K562 (cell line): ENCODE data around the gene ACADM. TPM values are rescaled to one million over a fixed set of nuclear protein-coding genes. Genes with fewer than 3 reads are reported as not detected.

Source experiments
- BCLAF1 ChIP-seq, 2 experiments: fragments of 450-650 bp in 1 of 2; IDR thresholded peaks; 2 replicates each; pipeline ENCODE4 v1.6.1; 2011 to 2017; ENCODE audit warnings: low read depth in 2 of 2, antibody characterized with exemption in 1 of 2, borderline replicate concordance in 1 of 2, low read length in 1 of 2, mild to moderate bottlenecking in 1 of 2, mixed read lengths in 1 of 2; ENCODE audit not compliant: control insufficient read depth in 1 of 2
- ETS2 ChIP-seq: IDR thresholded peaks from 2 replicates; pipeline ENCODE4 v1.6.1; 2016; ENCODE audit warnings: borderline replicate concordance, missing genetic modification characterization, mild to moderate bottlenecking, moderate library complexity, missing compliant biosample characterization; ENCODE audit not compliant: poor library complexity, severe bottlenecking
- ETV5 ChIP-seq: sonication (generic); formaldehyde crosslinking; IDR thresholded peaks from 2 replicates; pipeline ENCODE4 v1.4.0; 2020; ENCODE audit warnings: low read depth, mild to moderate bottlenecking, missing genetic modification reagents
- FOS ChIP-seq: IDR thresholded peaks from 3 replicates; pipeline ENCODE4 v1.6.1; 2011; ENCODE audit not compliant: insufficient read length; ENCODE audit errors: extremely low read depth
- GABPB1 ChIP-seq: sonication (generic); formaldehyde crosslinking; IDR thresholded peaks from 2 replicates; pipeline ENCODE4 v1.8.0; 2022; ENCODE audit warnings: mild to moderate bottlenecking, missing genetic modification reagents
- HMG20B ChIP-seq: fragments of 250-450 bp; sonication (Bioruptor Pico); IDR thresholded peaks from 2 replicates; pipeline ENCODE4 v1.5.0; 2021; ENCODE audit warnings: mild to moderate bottlenecking
- KDM1A ChIP-seq, 2 experiments: fragments of 450-650 bp; IDR thresholded peaks; 2 replicates each; pipeline ENCODE4 v1.6.1; 2016; ENCODE audit warnings: mild to moderate bottlenecking in 2 of 2
- KLF1 ChIP-seq: fragments of 450-650 bp; IDR thresholded peaks from 2 replicates; pipeline ENCODE4 v1.6.1; 2016; ENCODE audit warnings: missing genetic modification characterization, missing compliant biosample characterization
- MLLT1 ChIP-seq, 2 experiments: fragments of 450-650 bp; IDR thresholded peaks; 2 replicates each; pipeline ENCODE4 v1.6.1; 2016
- NEUROD1 ChIP-seq: fragments of 150-350 bp; IDR thresholded peaks from 2 replicates; pipeline ENCODE4 v1.6.1; 2014; ENCODE audit warnings: borderline replicate concordance, low read length, low read depth; ENCODE audit not compliant: partially characterized antibody
- NFATC3 ChIP-seq: fragments of 450-650 bp; IDR thresholded peaks from 2 replicates; pipeline ENCODE4 v1.6.1; 2017; ENCODE audit warnings: mild to moderate bottlenecking
- NR3C1 ChIP-seq: sonication (generic); formaldehyde crosslinking; IDR thresholded peaks from 2 replicates; pipeline ENCODE4 v1.8.1; 2022; ENCODE audit warnings: missing genetic modification reagents
- RHOXF2B ChIP-seq: fragments of 250-450 bp; sonication (Bioruptor Pico); conservative IDR thresholded peaks from 2 replicates; pipeline ENCODE4 v1.5.1; 2021
- SAFB ChIP-seq: fragments of 200-400 bp; formaldehyde crosslinking; IDR thresholded peaks from 2 replicates; pipeline ENCODE4 v1.6.1; 2017; ENCODE audit warnings: low read depth, low read length, borderline replicate concordance
- TAF1 ChIP-seq: IDR thresholded peaks from 2 replicates; pipeline ENCODE4 v1.6.1; 2011; ENCODE audit warnings: mild to moderate bottlenecking, low read length, moderate library complexity; ENCODE audit not compliant: insufficient read depth, control insufficient read depth, severe bottlenecking; ENCODE audit errors: extremely low read depth
- U2AF1 ChIP-seq: fragments of 200-400 bp; formaldehyde crosslinking; optimal IDR thresholded peaks from 2 replicates; pipeline ENCODE3; 2017; ENCODE audit warnings: mild to moderate bottlenecking, low read depth, low read length, moderate library complexity
- XRCC3 ChIP-seq: fragments of 450-650 bp; IDR thresholded peaks from 2 replicates; pipeline ENCODE4 v1.6.1; 2017; ENCODE audit warnings: mild to moderate bottlenecking, moderate library complexity
- ZEB2 ChIP-seq: fragments of 450-650 bp; IDR thresholded peaks from 2 replicates; pipeline ENCODE4 v1.6.1; 2016
- ZNF184 ChIP-seq: sonication (generic); formaldehyde crosslinking; IDR thresholded peaks from 2 replicates; pipeline ENCODE4 v1.5.0; 2020; ENCODE audit warnings: missing genetic modification reagents
- ZNF41 ChIP-seq: fragments of 250-450 bp; sonication (Bioruptor Pico); conservative IDR thresholded peaks from 2 replicates; pipeline ENCODE4 v1.4.0; 2020; ENCODE audit warnings: mild to moderate bottlenecking
- ZNF436 ChIP-seq: fragments of 250-450, 450-650 bp; sonication (Bioruptor Pico); formaldehyde crosslinking; IDR thresholded peaks from 2 replicates; pipeline ENCODE4 v1.7.0; 2020; ENCODE audit warnings: mild to moderate bottlenecking
- ZNF445 ChIP-seq: fragments of 250-450 bp; sonication (Bioruptor Pico); IDR thresholded peaks from 2 replicates; pipeline ENCODE4 v1.4.0; 2020; ENCODE audit warnings: low read depth, mild to moderate bottlenecking, moderate library complexity
- polyA plus RNA-seq, 8 experiments: library from polyadenylated mRNA; depleted of rRNA in 4 of 8; stranded (reverse) in 5 of 8; unstranded in 3 of 8; fragments of >200 nt; fragmentation: Nextera tagmentation in 2 of 8; fragmentation: Illumina TruSeq in 1 of 8; extraction: Ambion mirVana in 2 of 8; extraction: Trizol in 1 of 8; gene quantifications; 2 replicates each; pipeline versions ENCODE4 v1.2.1 to v1.2.3, GENCODE V29; 2011 to 2014; ENCODE audit warnings: inconsistent platforms in 1 of 8, missing spikeins in 1 of 8
- total RNA-seq, 7 experiments: library from RNA; depleted of rRNA in 6 of 7; stranded (reverse); fragments of >200 nt in 6 of 7; fragmentation: Illumina TruSeq in 2 of 7; extraction: Trizol in 2 of 7; gene quantifications; 2 replicates each; pipeline versions ENCODE4 v1.2.1 to v1.2.3, GENCODE V29; 2011 to 2021; ENCODE audit warnings: low replicate concordance in 1 of 7

ACADM gene
- total and polyA plus RNA-seq, 9 of the 15 experiments (the other 6 are each of a cell fraction or from before 2014, with no cell fraction given): 82.5 to 156 (median 123) TPM

GRCh38 chr1:75796376-75797272 is 72.1 kb downstream of the ACADM start, which contains the start of gene MSH4 (continued):
- TF ChIP-seq BCLAF1 (IDR thresholded peaks at IDR 0.05; ENCODE audit: borderline replicate concordance in 1 of 2, control insufficient read depth in 1 of 2, low read depth in 2 of 2, low read length in 1 of 2): peak; percentile 61 to 86
- peak; percentile 9; the same call in 1 of the 2 replicates for TF ChIP-seq ZNF436
- peak; percentile 22; the same call in 1 of the 2 replicates for TF ChIP-seq ZNF445
- TF ChIP-seq FOS: no peak
- TF ChIP-seq NFATC3: 0 out of 2 replicates have a peak, but pooled peaks have one; percentile 61
- TF ChIP-seq ZEB2: no peak
- peak; percentile 20; the same call in 1 of the 2 replicates for TF ChIP-seq ZNF41 (CRISPR knock-in tag)
- no peak for TF ChIP-seq ETS2 (tag)
- TF ChIP-seq KDM1A (IDR thresholded peaks at IDR 0.05): peak in 1 of 2 experiments; percentile 22; a peak in 1 of 4 replicates
- no peak for TF ChIP-seq ZNF184 (CRISPR knock-in tag)
- no peak for TF ChIP-seq SAFB
- peak; percentile 86; the same call in 1 of the 2 replicates for TF ChIP-seq RHOXF2B (CRISPR knock-in tag)
- TF ChIP-seq TAF1: peak; percentile 31
- peak in 1 of 2 experiments; percentile 28; a peak in 1 of 4 replicates for TF ChIP-seq MLLT1 (IDR thresholded peaks at IDR 0.05)
- no peak for TF ChIP-seq HMG20B (CRISPR knock-in tag)
- TF ChIP-seq NEUROD1: no peak
- no peak for TF ChIP-seq U2AF1
- TF ChIP-seq NR3C1 (CRISPR knock-in tag): no peak
- no peak for TF ChIP-seq ETV5
- TF ChIP-seq KLF1 (tag): no peak
- no peak for TF ChIP-seq GABPB1 (CRISPR knock-in tag)
- TF ChIP-seq XRCC3: no peak
